ENCODE measurements around the gene SH2B3. TPM values are rescaled to one million over a fixed set of nuclear protein-coding genes. Genes with fewer than 3 reads are reported as not detected.

The SH2B3 gene
- total and polyA plus RNA-seq, 9 of the 15 experiments (the other 6 are each of a cell fraction or from before 2014, with no cell fraction given) = 10.8 to 75.3 (median 37.4) TPM

- TF ChIP-seq ZNF609 (CRISPR knock-in tag; IDR thresholded peaks at IDR 0.05; ENCODE audit: borderline replicate concordance) (no peak), RBM22 (IDR thresholded peaks at IDR 0.05; ENCODE audit: low read depth, low read length, poor library complexity, severe bottlenecking) (peak; percentile 88), ZNF24 (IDR thresholded peaks at IDR 0.05) (no peak), POLR2G (IDR thresholded peaks at IDR 0.05; ENCODE audit: low read depth, low read length) (peak; percentile 61), ZNF57 (CRISPR knock-in tag; IDR thresholded peaks at IDR 0.05) (no peak), NR2C2 (CRISPR knock-in tag; IDR thresholded peaks at IDR 0.05) (no peak), NR2C2 (tag; IDR thresholded peaks at IDR 0.05) (no peak), KLF1 (tag; IDR thresholded peaks at IDR 0.05) (no peak), SIX5 (IDR thresholded peaks at IDR 0.05; ENCODE audit: borderline replicate concordance in 1 of 2, insufficient read depth in 1 of 2, low read depth in 1 of 2, low read length in 2 of 2) (no peak)
- TF ChIP-seq, protein P1, sequence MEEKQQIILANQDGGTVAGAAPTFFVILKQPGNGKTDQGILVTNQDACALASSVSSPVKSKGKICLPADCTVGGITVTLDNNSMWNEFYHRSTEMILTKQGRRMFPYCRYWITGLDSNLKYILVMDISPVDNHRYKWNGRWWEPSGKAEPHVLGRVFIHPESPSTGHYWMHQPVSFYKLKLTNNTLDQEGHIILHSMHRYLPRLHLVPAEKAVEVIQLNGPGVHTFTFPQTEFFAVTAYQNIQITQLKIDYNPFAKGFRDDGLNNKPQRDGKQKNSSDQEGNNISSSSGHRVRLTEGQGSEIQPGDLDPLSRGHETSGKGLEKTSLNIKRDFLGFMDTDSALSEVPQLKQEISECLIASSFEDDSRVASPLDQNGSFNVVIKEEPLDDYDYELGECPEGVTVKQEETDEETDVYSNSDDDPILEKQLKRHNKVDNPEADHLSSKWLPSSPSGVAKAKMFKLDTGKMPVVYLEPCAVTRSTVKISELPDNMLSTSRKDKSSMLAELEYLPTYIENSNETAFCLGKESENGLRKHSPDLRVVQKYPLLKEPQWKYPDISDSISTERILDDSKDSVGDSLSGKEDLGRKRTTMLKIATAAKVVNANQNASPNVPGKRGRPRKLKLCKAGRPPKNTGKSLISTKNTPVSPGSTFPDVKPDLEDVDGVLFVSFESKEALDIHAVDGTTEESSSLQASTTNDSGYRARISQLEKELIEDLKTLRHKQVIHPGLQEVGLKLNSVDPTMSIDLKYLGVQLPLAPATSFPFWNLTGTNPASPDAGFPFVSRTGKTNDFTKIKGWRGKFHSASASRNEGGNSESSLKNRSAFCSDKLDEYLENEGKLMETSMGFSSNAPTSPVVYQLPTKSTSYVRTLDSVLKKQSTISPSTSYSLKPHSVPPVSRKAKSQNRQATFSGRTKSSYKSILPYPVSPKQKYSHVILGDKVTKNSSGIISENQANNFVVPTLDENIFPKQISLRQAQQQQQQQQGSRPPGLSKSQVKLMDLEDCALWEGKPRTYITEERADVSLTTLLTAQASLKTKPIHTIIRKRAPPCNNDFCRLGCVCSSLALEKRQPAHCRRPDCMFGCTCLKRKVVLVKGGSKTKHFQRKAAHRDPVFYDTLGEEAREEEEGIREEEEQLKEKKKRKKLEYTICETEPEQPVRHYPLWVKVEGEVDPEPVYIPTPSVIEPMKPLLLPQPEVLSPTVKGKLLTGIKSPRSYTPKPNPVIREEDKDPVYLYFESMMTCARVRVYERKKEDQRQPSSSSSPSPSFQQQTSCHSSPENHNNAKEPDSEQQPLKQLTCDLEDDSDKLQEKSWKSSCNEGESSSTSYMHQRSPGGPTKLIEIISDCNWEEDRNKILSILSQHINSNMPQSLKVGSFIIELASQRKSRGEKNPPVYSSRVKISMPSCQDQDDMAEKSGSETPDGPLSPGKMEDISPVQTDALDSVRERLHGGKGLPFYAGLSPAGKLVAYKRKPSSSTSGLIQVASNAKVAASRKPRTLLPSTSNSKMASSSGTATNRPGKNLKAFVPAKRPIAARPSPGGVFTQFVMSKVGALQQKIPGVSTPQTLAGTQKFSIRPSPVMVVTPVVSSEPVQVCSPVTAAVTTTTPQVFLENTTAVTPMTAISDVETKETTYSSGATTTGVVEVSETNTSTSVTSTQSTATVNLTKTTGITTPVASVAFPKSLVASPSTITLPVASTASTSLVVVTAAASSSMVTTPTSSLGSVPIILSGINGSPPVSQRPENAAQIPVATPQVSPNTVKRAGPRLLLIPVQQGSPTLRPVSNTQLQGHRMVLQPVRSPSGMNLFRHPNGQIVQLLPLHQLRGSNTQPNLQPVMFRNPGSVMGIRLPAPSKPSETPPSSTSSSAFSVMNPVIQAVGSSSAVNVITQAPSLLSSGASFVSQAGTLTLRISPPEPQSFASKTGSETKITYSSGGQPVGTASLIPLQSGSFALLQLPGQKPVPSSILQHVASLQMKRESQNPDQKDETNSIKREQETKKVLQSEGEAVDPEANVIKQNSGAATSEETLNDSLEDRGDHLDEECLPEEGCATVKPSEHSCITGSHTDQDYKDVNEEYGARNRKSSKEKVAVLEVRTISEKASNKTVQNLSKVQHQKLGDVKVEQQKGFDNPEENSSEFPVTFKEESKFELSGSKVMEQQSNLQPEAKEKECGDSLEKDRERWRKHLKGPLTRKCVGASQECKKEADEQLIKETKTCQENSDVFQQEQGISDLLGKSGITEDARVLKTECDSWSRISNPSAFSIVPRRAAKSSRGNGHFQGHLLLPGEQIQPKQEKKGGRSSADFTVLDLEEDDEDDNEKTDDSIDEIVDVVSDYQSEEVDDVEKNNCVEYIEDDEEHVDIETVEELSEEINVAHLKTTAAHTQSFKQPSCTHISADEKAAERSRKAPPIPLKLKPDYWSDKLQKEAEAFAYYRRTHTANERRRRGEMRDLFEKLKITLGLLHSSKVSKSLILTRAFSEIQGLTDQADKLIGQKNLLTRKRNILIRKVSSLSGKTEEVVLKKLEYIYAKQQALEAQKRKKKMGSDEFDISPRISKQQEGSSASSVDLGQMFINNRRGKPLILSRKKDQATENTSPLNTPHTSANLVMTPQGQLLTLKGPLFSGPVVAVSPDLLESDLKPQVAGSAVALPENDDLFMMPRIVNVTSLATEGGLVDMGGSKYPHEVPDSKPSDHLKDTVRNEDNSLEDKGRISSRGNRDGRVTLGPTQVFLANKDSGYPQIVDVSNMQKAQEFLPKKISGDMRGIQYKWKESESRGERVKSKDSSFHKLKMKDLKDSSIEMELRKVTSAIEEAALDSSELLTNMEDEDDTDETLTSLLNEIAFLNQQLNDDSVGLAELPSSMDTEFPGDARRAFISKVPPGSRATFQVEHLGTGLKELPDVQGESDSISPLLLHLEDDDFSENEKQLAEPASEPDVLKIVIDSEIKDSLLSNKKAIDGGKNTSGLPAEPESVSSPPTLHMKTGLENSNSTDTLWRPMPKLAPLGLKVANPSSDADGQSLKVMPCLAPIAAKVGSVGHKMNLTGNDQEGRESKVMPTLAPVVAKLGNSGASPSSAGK (IDR thresholded peaks at IDR 0.05) = no peak
These were observed 30.0 kb downstream of the SH2B3 start (continued) for GRCh38 chr12:111435661-111436201.
